Body of pancreas (tissue), 4 donors: Measurements from ENCODE around the gene ATPAF2. TPM values are rescaled to one million over a fixed set of nuclear protein-coding genes. Genes with fewer than 3 reads are reported as not detected.
A peak's percentile ranks its signal among the peaks of the same experiment; 100 is the strongest.

Experiments
- ATAC-seq: fragments of 150-250 bp; one replicate; pipeline ENCODE4 v1.9.1; 2016
- DNase-seq, 4 donors: peaks; one replicate each; pipeline ENCODE4 v3.0.0-alpha.2; 2019
- H3K27ac ChIP-seq, 4 donors: fragments of 200-600 bp; sonication (generic); 1 replicate in 3 of 4; 2 replicates in 1 of 4; pipeline versions ENCODE4 v1.5.1 to v1.6.1; 2016 to 2019; ENCODE audit warnings: mild to moderate bottlenecking in 1 of 4, mixed read lengths in 1 of 4, moderate library complexity in 1 of 4
- H3K27me3 ChIP-seq, 2 donors: fragments of 200-600 bp; sonication (generic); one replicate each; pipeline ENCODE4 v1.6.0; 2016; ENCODE audit warnings: mild to moderate bottlenecking in 1 of 2
- H3K36me3 ChIP-seq, 2 donors: fragments of 200-600 bp; sonication (generic); replicated peaks in 1 of 2; 2 replicates each; pipeline ENCODE4 v1.5.1; 2016; ENCODE audit warnings: low read depth in 2 of 2; ENCODE audit not compliant: insufficient read depth in 1 of 2
- H3K4me1 ChIP-seq: fragments of 200-600 bp; sonication (generic); one replicate; pipeline ENCODE4 v1.6.0; 2016
- H3K4me3 ChIP-seq, 2 donors: fragments of 200-600 bp; sonication (generic); 1 replicate in 1 of 2; 2 replicates in 1 of 2; pipeline ENCODE4 v1.5.1; 2016 to 2019
- H3K9me3 ChIP-seq, 3 donors: fragments of 200-600 bp; sonication (generic); 1 replicate in 2 of 3; 2 replicates in 1 of 3; pipeline ENCODE4 v1.5.1; 2016
- CTCF ChIP-seq, 7 experiments: fragments of 450-650 bp in 4 of 7; fragments of 200-600 bp in 3 of 7; sonication (generic) in 3 of 7; IDR thresholded peaks; one replicate each; pipeline ENCODE4 v1.5.1; 2016 to 2019; ENCODE audit warnings: antibody characterized with exemption in 7 of 7
- POLR2A ChIP-seq, 3 donors: fragments of 450-650 bp; IDR thresholded peaks; one replicate each; pipeline ENCODE4 v1.6.1; 2016; ENCODE audit warnings: antibody characterized with exemption in 3 of 3, mild to moderate bottlenecking in 2 of 3
- WGBS, 2 donors: methylation state at CpG; one replicate each; pipeline ENCODE4 v1.1.5; 2017; 5-methylcytosine and 5-hydroxymethylcytosine counted together
- intact Hi-C: fragments of 100-400 bp; cut with DNase I; formaldehyde crosslinking; loops from one replicate; pipeline ENCODE4 v1.15.1; 2023
- total RNA-seq, 2 donors: library from RNA; depleted of rRNA; stranded (reverse); fragments of >200 nt; gene quantifications; one replicate each; pipeline ENCODE4 v1.1.0, GENCODE V29; 2016

The ATPAF2 gene
- 10 to 100 TPM; 10.9 to 34.3 TPM for total RNA-seq

GRCh38 chr17:18038861-18039534 lies at the start of gene ATPAF2, which contains the start of gene GID4:
TSS of gene ATPAF2 (minus strand) at chr17:18039168. CDS start at chr17:18039013, 155 bp downstream.
TSS of gene GID4 (plus strand) at chr17:18039408. CDS start at chr17:18039465, 57 bp downstream.
- Histone ChIP-seq H3K27me3 (no peaks in the 10 kb centered on the region), H3K4me1 (peaks cover 51% of the 10 kb centered on the region), H3K27ac (peak within 1 kb of the TSS; percentile 47 to 78 (median 64)), H3K9me3 (no peaks in the 10 kb centered on the region), H3K4me3 (peak within 1 kb of the TSS; percentile 94 to 97), H3K36me3 (no peaks in the 10 kb centered on the region)
- intact Hi-C loops, result no loop called here
- ATAC-seq (peak; percentile 98), DNase-seq (peak; percentile 99 to 100 (median 99))
- WGBS, 2 donors, result 0% methylated on average over 64 of the region's 67 CpGs; no CpG with 5 or more reads in 1 of the 2 donors
- TF ChIP-seq CTCF (IDR thresholded peaks at IDR 0.05), result peak in 1 of 7 experiments; percentile 3
- TF ChIP-seq POLR2A (IDR thresholded peaks at IDR 0.05), result peak in 2 of 3 donors; percentile 63 to 64

- Histone ChIP-seq H3K27ac (peak within 1 kb of the TSS; percentile 25 to 77 (median 74)), H3K4me1 (peaks cover 23% of the 10 kb centered on the region), H3K4me3 (peak within 1 kb of the TSS; percentile 55 to 77), H3K9me3 (no peaks in the 10 kb centered on the region), H3K36me3 (peaks cover 0 to 2% of the 10 kb centered on the region in 2 donors), H3K27me3 (no peaks in the 10 kb centered on the region)
- intact Hi-C loops, result no loop called here
- ATAC-seq (peak; percentile 99), DNase-seq (peak; percentile 92 to 96 (median 95))
- TF ChIP-seq POLR2A (IDR thresholded peaks at IDR 0.05) (peak in 2 of 3 donors; percentile 73 to 87), CTCF (IDR thresholded peaks at IDR 0.05) (peak in 2 of 7 experiments; percentile 27 to 41)
- WGBS, 2 donors, result 1 to 2% methylated on average over 20 to 52 of the region's 52 CpGs
These were observed 48.9 kb upstream of the ATPAF2 start, which contains the start of gene DRG2 for GRCh38 chr17:18087610-18088491. TSS of gene DRG2 (plus strand) at chr17:18087948. CDS start at chr17:18088024, 76 bp downstream.

DNA sequence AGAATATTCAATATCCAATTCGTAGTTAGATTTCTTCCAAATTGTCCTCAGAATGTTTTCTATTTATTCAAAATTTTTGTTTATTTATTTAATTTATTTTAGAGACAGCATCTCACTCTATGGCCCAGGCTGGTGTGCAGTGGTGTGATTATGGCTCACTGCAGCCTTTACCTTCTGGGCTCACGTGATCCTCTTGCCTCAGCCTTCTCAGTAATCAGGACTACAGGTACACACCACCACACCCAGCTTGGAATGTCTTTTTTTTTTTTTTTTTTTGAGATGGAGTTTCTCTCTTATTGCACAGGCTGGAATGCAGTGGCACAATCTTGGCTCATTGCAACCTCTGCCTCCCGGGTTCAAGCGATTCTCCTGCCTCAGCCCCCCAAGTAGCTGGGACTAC lies 45.3 kb upstream of the ATPAF2 start:
- Histone ChIP-seq H3K4me3 (no peak overlapping the region), H3K27me3 (no peaks in the 10 kb centered on the region), H3K27ac (no peak overlapping the region), H3K9me3 (no peaks in the 10 kb centered on the region), H3K4me1 (peaks cover 20% of the 10 kb centered on the region), H3K36me3 (no peaks in the 10 kb centered on the region)
- intact Hi-C loops, result no loop called here
- WGBS, 2 donors, result 72 to 81% methylated on average over 4 of the region's 4 CpGs
- DNase-seq, result no peak
- no peak for ATAC-seq
- TF ChIP-seq POLR2A (IDR thresholded peaks at IDR 0.05) (no peak), CTCF (IDR thresholded peaks at IDR 0.05) (no peak)

DNA sequence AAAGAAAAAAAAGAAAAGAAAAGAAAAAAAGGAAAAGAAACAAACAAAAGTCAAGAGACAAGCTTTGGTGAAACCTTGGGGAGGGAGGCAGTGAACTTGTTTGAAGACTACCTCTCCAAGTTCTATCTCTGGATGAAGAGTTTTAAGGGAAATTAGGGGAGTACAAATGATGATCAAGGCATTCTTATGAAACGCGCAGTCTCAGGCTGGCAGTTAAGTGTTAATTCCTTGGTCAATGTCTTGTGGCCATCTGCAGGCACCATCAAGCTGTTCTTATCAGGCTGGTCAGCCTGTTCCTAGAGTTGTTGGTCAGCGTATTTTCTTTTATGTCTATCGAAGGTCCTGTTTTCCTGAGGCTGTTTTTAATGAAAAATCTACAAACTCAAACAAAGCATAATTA lies 40.6 kb upstream of the ATPAF2 start:
- WGBS, 2 donors, result 53 to 64% methylated on average over 4 of the region's 4 CpGs
- no peak overlapping the region for H3K4me3 ChIP-seq
- no peaks in the 10 kb centered on the region for H3K36me3 ChIP-seq
- no peaks in the 10 kb centered on the region for H3K9me3 ChIP-seq
- TF ChIP-seq POLR2A (IDR thresholded peaks at IDR 0.05) (no peak), CTCF (IDR thresholded peaks at IDR 0.05) (no peak)
- H3K27ac ChIP-seq, result no peak overlapping the region
- no peak for ATAC-seq
- intact Hi-C loops, result no loop called here
- DNase-seq, result no peak
- no peaks in the 10 kb centered on the region for H3K4me1 ChIP-seq
- H3K27me3 ChIP-seq, result no peaks in the 10 kb centered on the region
